SK-N-SH (cell line): ENCODE data around the gene TMEM163. TPM values are rescaled to one million over a fixed set of nuclear protein-coding genes. Genes with fewer than 3 reads are reported as not detected.

Experiments used
- CTCF ChIA-PET: fragments of 300-600, 350-600 bp; formaldehyde crosslinking; extraction: SDS; loops from one replicate; lab custom pipeline; 2021; lab: Yijun Ruan, JAX
- POLR2A ChIA-PET: fragments of 350-600 bp; sonication (Branson Sonifier 250); formaldehyde crosslinking; extraction: SDS; loops from one replicate; lab custom pipeline; 2020; ENCODE audit warnings: antibody characterized with exemption, inconsistent platforms; lab: Yijun Ruan, JAX
- DNase-seq: peaks from one replicate; pipeline ENCODE4 v3.0.0; 2012
- H2AFZ ChIP-seq: fragments of 200-600 bp; sonication (generic); 2 replicates; pipeline ENCODE4 v1.8.1; 2016; ENCODE audit warnings: antibody characterized with exemption, mild to moderate bottlenecking, low read depth
- H3F3A ChIP-seq: fragments of 200-600 bp; sonication (generic); replicated peaks from 2 replicates; pipeline ENCODE3; 2016; ENCODE audit warnings: antibody characterized with exemption, mild to moderate bottlenecking; ENCODE audit not compliant: insufficient read depth
- H3K27ac ChIP-seq, 2 experiments: fragments of 200-500 bp in 1 of 2; fragments of 200-600 bp in 1 of 2; sonication (Bioruptor generic) in 1 of 2; sonication (generic), shearing (Covaris generic) in 1 of 2; 2 replicates each; pipeline versions ENCODE4 v1.5.1 to v1.6.1; 2014 to 2016; ENCODE audit warnings: low read depth in 2 of 2, inconsistent platforms in 1 of 2, low read length in 1 of 2, mild to moderate bottlenecking in 1 of 2, mixed read lengths in 1 of 2
- H3K27me3 ChIP-seq: fragments of 200-600 bp; sonication (generic), shearing (Covaris generic); 2 replicates; pipeline ENCODE4 v1.6.1; 2016; ENCODE audit warnings: mixed run types; ENCODE audit not compliant: insufficient read depth
- H3K36me3 ChIP-seq, 2 experiments: fragments of 200-500 bp in 1 of 2; fragments of 200-600 bp in 1 of 2; sonication (Bioruptor generic) in 1 of 2; sonication (generic) in 1 of 2; replicated peaks in 1 of 2; 2 replicates each; pipeline versions ENCODE3 to v1.5.1; 2014 to 2016; ENCODE audit warnings: low read length in 1 of 2, mild to moderate bottlenecking in 1 of 2; ENCODE audit not compliant: insufficient read depth in 2 of 2, control insufficient read depth in 1 of 2
- H3K4me1 ChIP-seq, 2 experiments: fragments of 200-500 bp in 1 of 2; fragments of 200-600 bp in 1 of 2; sonication (Bioruptor generic) in 1 of 2; sonication (generic), shearing (Covaris generic) in 1 of 2; 2 replicates each; pipeline versions ENCODE4 v1.5.1 to v1.6.1; 2014 to 2016; ENCODE audit warnings: low read depth in 1 of 2, low read length in 1 of 2, mixed run types in 1 of 2; ENCODE audit not compliant: insufficient read depth in 2 of 2, control insufficient read depth in 1 of 2
- H3K4me2 ChIP-seq: fragments of 200-600 bp; sonication (generic), shearing (Covaris generic); 2 replicates; pipeline ENCODE4 v1.6.1; 2017; ENCODE audit warnings: mixed run types
- H3K4me3 ChIP-seq, 2 experiments: fragments of 200-500 bp in 1 of 2; fragments of 200-600 bp in 1 of 2; sonication (Bioruptor generic) in 1 of 2; sonication (generic), shearing (Covaris generic) in 1 of 2; 2 replicates each; pipeline versions ENCODE4 v1.5.1 to v1.8.1; 2014 to 2016; ENCODE audit warnings: low read depth in 2 of 2, inconsistent platforms in 1 of 2, low read length in 1 of 2, mild to moderate bottlenecking in 1 of 2, mixed read lengths in 1 of 2, moderate library complexity in 1 of 2
- H3K79me2 ChIP-seq: fragments of 200-600 bp; sonication (generic); 2 replicates; pipeline ENCODE4 v1.8.1; 2017; ENCODE audit warnings: mild to moderate bottlenecking; ENCODE audit not compliant: insufficient read depth
- H3K9ac ChIP-seq: fragments of 200-600 bp; sonication (generic); 2 replicates; pipeline ENCODE4 v1.6.1; 2017; ENCODE audit warnings: mixed run types
- H3K9me2 ChIP-seq: fragments of 200-600 bp; sonication (generic); 2 replicates; pipeline ENCODE4 v1.6.1; 2017; ENCODE audit warnings: mixed run types
- H3K9me3 ChIP-seq: fragments of 200-600 bp; sonication (generic); 2 replicates; pipeline ENCODE4 v1.6.1; 2017; ENCODE audit warnings: mixed run types, mild to moderate bottlenecking, moderate library complexity
- H4K20me1 ChIP-seq: fragments of 200-600 bp; sonication (generic); 2 replicates; pipeline ENCODE4 v1.6.1; 2017; ENCODE audit warnings: mild to moderate bottlenecking, mixed run types; ENCODE audit not compliant: insufficient read depth
- CHD2 ChIP-seq: fragments of 150-350 bp; IDR thresholded peaks from 2 replicates; pipeline ENCODE4 v1.6.1; 2018; ENCODE audit warnings: low read length; ENCODE audit not compliant: partially characterized antibody
- ELF1 ChIP-seq: IDR thresholded peaks from 2 replicates; pipeline ENCODE4 v1.4.0; 2012
- FOXM1 ChIP-seq: IDR thresholded peaks from 2 replicates; pipeline ENCODE4 v1.4.0; 2012; ENCODE audit warnings: low read depth, mild to moderate bottlenecking
- GATA2 ChIP-seq: sonication (generic); formaldehyde crosslinking; IDR thresholded peaks from 2 replicates; pipeline ENCODE4 v1.5.0; 2020; ENCODE audit warnings: mild to moderate bottlenecking, missing genetic modification reagents
- MEF2A ChIP-seq: IDR thresholded peaks from 2 replicates; pipeline ENCODE4 v1.4.0; 2012; ENCODE audit warnings: low read depth, borderline replicate concordance
- NRF1 ChIP-seq: IDR thresholded peaks from 2 replicates; pipeline ENCODE4 v1.6.1; 2012; ENCODE audit warnings: low read depth, mild to moderate bottlenecking, low read length
- RCOR1 ChIP-seq: fragments of 150-350 bp; IDR thresholded peaks from 2 replicates; pipeline ENCODE4 v1.6.1; 2017; ENCODE audit warnings: antibody characterized with exemption, low read length
- RXRA ChIP-seq: IDR thresholded peaks from 2 replicates; pipeline ENCODE4 v1.4.0; 2012; ENCODE audit warnings: low read depth, mild to moderate bottlenecking, borderline replicate concordance
- SMC3 ChIP-seq: IDR thresholded peaks from 2 replicates; pipeline ENCODE4 v1.6.1; 2012; ENCODE audit warnings: low read depth, low read length, improper control_type of control experiment
- TCF12 ChIP-seq: IDR thresholded peaks from 2 replicates; pipeline ENCODE4 v1.4.0; 2012
- WGBS: methylation state at CpG from one replicate; pipeline ENCODE4 v1.1.6; 2017; ENCODE audit warnings: low lambda C conversion rate; 5-methylcytosine and 5-hydroxymethylcytosine counted together
- polyA plus RNA-seq, 3 experiments: library from polyadenylated mRNA; depleted of rRNA; stranded (reverse); fragments of >200 nt; gene quantifications; 2 replicates each; pipeline ENCODE4 v1.2.3, GENCODE V29; 2012
- TF ChIP-seq, protein P1 (sequence below): fragments of 150-350 bp; IDR thresholded peaks from 2 replicates; pipeline ENCODE4 v1.6.1; 2017; ENCODE audit warnings: antibody characterized with exemption, low read length, low read depth, borderline replicate concordance
- TF ChIP-seq, protein P2 (sequence below): IDR thresholded peaks from 2 replicates; pipeline ENCODE4 v1.4.0; 2012; ENCODE audit warnings: low read depth, borderline replicate concordance
- TF ChIP-seq, protein P3 (sequence below): IDR thresholded peaks from 2 replicates; pipeline ENCODE4 v1.4.0; 2012; ENCODE audit warnings: low read depth

The TMEM163 gene
- polyA plus RNA-seq, 1 of the 3 experiments (the other 2 are of a cell fraction): not detected

DNA sequence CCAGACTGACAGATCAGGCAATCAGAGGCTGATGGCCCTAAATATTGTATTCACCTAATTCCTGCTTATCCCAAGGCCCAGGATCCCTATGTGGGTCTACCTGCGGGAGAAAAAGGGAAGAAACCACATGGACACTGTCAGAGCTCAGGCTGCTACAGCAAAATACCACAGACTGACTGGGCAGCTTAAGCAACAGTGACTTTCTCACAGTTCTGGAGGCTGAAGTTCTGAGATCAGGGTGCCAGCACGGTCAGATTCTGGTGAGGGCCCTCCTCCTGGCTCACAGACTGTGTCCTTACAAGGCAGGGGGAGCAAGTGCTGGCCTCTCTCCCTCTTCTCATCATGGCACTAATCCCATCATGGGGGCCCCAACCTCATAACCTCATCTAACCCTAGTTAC lies 181.7 kb downstream of the TMEM163 start:
- no peak for DNase-seq
- no peaks in the 10 kb centered on the region for H3K9me3 ChIP-seq
- H3K4me3 ChIP-seq: no peak overlapping the region
- no peak overlapping the region for H2AFZ ChIP-seq
- H3K79me2 ChIP-seq: no peaks in the 10 kb centered on the region
- WGBS: 11% methylated on average over 2 of the region's 2 CpGs
- no peak overlapping the region for H3K27ac ChIP-seq
- CTCF ChIA-PET: interaction anchor here (2.0 kb wide), 1 partner anchor 11 kb away, joined by 6 read pairs; no protein-coding TSS in a partner anchor
- POLR2A ChIA-PET: no interaction called here
- H3K9me2 ChIP-seq: no peaks in the 10 kb centered on the region
- no peak overlapping the region for H3K9ac ChIP-seq
- no peak for TF ChIP-seq RXRA
- TF ChIP-seq ELF1: no peak
- TF ChIP-seq, protein P1, sequence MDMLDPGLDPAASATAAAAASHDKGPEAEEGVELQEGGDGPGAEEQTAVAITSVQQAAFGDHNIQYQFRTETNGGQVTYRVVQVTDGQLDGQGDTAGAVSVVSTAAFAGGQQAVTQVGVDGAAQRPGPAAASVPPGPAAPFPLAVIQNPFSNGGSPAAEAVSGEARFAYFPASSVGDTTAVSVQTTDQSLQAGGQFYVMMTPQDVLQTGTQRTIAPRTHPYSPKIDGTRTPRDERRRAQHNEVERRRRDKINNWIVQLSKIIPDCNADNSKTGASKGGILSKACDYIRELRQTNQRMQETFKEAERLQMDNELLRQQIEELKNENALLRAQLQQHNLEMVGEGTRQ: no peak
- no peak for TF ChIP-seq RCOR1
- TF ChIP-seq MEF2A: no peak
- TF ChIP-seq, protein P2, sequence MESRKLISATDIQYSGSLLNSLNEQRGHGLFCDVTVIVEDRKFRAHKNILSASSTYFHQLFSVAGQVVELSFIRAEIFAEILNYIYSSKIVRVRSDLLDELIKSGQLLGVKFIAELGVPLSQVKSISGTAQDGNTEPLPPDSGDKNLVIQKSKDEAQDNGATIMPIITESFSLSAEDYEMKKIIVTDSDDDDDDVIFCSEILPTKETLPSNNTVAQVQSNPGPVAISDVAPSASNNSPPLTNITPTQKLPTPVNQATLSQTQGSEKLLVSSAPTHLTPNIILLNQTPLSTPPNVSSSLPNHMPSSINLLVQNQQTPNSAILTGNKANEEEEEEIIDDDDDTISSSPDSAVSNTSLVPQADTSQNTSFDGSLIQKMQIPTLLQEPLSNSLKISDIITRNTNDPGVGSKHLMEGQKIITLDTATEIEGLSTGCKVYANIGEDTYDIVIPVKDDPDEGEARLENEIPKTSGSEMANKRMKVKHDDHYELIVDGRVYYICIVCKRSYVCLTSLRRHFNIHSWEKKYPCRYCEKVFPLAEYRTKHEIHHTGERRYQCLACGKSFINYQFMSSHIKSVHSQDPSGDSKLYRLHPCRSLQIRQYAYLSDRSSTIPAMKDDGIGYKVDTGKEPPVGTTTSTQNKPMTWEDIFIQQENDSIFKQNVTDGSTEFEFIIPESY: no peak
- TF ChIP-seq, protein P3, sequence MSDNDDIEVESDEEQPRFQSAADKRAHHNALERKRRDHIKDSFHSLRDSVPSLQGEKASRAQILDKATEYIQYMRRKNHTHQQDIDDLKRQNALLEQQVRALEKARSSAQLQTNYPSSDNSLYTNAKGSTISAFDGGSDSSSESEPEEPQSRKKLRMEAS: no peak
- TF ChIP-seq FOXM1: no peak
- TF ChIP-seq, all 33 proteins: peak for 0
- peaks cover 0 to 9% of the 10 kb centered on the region in 2 experiments; a peak in 1 of 4 replicates for H3K4me1 ChIP-seq
- H3F3A ChIP-seq: no peaks in the 10 kb centered on the region
- no peaks in the 10 kb centered on the region for H3K36me3 ChIP-seq
- H3K4me2 ChIP-seq: no peak overlapping the region
- H3K27me3 ChIP-seq: no peaks in the 10 kb centered on the region
- H4K20me1 ChIP-seq: no peaks in the 10 kb centered on the region

DNA sequence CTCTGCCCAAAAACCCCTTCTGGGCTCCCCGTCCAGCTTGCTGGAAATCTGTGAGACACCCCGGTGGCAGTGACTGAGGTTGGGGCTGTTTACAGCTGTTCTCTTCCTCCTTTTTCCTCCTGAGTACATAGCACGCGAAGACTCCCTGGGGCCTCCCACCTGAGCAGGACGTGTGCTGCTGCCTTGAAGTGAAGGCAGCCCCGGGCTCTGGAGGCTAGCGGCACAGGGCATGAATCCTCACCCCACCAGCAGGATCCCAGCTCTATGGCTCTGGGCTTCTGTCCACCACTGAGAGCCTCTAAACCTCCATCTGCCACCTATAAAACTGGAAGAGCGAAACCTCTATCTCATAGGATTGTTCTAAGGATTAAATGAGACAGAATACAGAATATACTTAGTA lies 182.5 kb downstream of the TMEM163 start:
- no peak overlapping the region for H3K27ac ChIP-seq
- no peaks in the 10 kb centered on the region for H3K27me3 ChIP-seq
- H3F3A ChIP-seq: no peaks in the 10 kb centered on the region
- no peak overlapping the region for H2AFZ ChIP-seq
- 43% methylated on average over 7 of the region's 8 CpGs for WGBS
- no peak overlapping the region for H3K4me3 ChIP-seq
- H3K9ac ChIP-seq: no peak overlapping the region
- peaks cover 0 to 11% of the 10 kb centered on the region in 2 experiments; a peak in 1 of 4 replicates for H3K4me1 ChIP-seq
- H3K4me2 ChIP-seq: no peak overlapping the region
- ChIA-PET POLR2A (no interaction called here), CTCF (interaction anchor here (2.0 kb wide), 1 partner anchor 12 kb away, joined by 6 read pairs; no protein-coding TSS in a partner anchor)
- DNase-seq: no peak
- no peaks in the 10 kb centered on the region for H3K9me3 ChIP-seq
- H3K9me2 ChIP-seq: no peaks in the 10 kb centered on the region
- H3K79me2 ChIP-seq: no peaks in the 10 kb centered on the region
- no peaks in the 10 kb centered on the region for H3K36me3 ChIP-seq
- TF ChIP-seq FOXM1 (no peak), TCF12 (no peak), SMC3 (no peak), CHD2 (no peak), NRF1 (no peak), MEF2A (no peak), GATA2 (no peak)
- TF ChIP-seq, protein P3: no peak
- no peaks in the 10 kb centered on the region for H4K20me1 ChIP-seq
